ENCODE data around the gene ECI2. TPM values are rescaled to one million over a fixed set of nuclear protein-coding genes. Genes with fewer than 3 reads are reported as not detected.

The ECI2 gene
- total RNA-seq, 1 experiment from 2014 or later: 61.4 TPM

DNA sequence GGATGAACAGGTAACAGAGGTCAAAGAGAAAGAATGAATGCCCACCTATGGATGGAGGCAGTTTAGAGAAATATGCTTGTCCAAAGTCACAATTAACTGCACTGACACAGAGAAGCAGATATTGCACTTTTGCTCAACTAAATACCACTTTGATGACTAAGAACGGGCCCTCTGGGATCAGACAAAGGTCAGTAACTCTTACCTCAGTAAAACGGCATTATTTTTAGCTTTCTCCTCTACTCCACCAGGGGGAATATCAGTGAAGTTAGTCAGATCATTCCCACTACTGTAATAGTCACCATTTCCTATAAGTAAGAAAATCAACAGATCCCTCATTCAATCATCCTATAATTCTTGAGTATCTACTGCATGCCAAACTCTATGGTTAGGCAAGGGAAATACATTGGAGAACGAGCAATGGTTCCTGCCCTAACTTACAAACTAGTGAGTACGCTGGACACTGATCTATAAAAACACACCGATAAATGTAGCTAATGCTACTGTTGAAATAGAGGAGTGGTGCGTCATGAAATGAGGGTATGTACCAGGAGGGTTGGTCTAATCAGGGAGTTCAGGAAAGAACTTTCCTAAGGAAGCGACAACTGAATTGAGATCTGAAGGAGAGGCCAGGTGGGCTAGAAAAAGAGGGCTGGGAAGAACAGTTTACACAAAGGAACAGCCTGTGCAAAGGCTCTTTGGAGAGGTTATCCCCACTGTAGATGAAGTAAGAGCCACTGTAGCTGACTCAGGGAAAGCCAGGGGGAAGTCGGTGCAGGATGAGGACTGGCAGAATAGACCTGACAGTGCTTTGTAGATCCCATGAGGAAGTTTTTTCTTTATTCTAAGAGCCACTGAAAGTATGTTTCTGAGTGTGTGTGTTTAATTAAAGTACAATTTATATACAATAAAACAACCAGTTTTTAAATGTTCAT, 9.2 kb downstream of the ECI2 start (continued):
- TF ChIP-seq, protein P1, sequence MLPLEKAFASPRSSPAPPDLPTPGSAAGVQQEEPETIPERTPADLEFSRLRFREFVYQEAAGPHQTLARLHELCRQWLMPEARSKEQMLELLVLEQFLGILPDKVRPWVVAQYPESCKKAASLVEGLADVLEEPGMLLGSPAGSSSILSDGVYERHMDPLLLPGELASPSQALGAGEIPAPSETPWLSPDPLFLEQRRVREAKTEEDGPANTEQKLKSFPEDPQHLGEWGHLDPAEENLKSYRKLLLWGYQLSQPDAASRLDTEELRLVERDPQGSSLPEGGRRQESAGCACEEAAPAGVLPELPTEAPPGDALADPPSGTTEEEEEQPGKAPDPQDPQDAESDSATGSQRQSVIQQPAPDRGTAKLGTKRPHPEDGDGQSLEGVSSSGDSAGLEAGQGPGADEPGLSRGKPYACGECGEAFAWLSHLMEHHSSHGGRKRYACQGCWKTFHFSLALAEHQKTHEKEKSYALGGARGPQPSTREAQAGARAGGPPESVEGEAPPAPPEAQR (CRISPR knock-in tag; IDR thresholded peaks at IDR 0.05): no peak
- no peak for TF ChIP-seq ZNF232 (CRISPR knock-in tag; IDR thresholded peaks at IDR 0.05)
- no peak for TF ChIP-seq NFATC4 (CRISPR knock-in tag; IDR thresholded peaks at IDR 0.05)
- no peak for TF ChIP-seq ZNF416 (CRISPR knock-in tag; IDR thresholded peaks at IDR 0.05)

DNA sequence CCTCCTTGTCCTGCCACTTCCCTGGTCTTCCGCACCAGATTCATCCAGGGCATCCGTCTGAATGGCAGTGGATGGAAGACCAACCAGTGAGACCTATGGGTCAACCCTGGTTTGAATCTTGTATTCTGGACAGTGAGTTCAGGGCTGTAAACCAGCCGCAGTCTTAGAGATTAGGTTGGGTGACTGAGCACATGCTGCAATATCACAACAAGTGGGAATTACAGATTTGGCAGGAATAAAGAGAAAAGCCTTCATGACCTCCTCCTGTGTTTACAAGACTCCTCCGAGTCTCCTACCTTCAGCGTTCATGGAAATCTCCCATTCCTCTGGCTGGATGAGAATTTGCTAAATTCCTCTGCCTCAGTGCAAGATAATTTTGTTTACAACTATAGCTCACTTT, 9.9 kb downstream of the ECI2 start:
- ChIA-PET POLR2A (no interaction called here), CTCF (interaction anchor here (1.2 to 1.3 kb wide), 2 partner anchors 11 to 27 kb away, joined by 3 to 6 read pairs; no protein-coding TSS in a partner anchor)
- TF ChIP-seq ETV6 (CRISPR knock-in tag; IDR thresholded peaks at IDR 0.05) (no peak), JAZF1 (CRISPR knock-in tag; IDR thresholded peaks at IDR 0.05) (no peak), GTF2I (CRISPR knock-in tag; conservative IDR thresholded peaks at IDR 0.05) (no peak), RORB (CRISPR knock-in tag; IDR thresholded peaks at IDR 0.05) (no peak), IRF2 (CRISPR knock-in tag; IDR thresholded peaks at IDR 0.05; ENCODE audit: borderline replicate concordance, low read depth) (no peak), SMAD4 (CRISPR knock-in tag; IDR thresholded peaks at IDR 0.05) (no peak), ZNF263 (CRISPR knock-in tag; IDR thresholded peaks at IDR 0.05; ENCODE audit: low read depth) (no peak), ELF4 (CRISPR knock-in tag; IDR thresholded peaks at IDR 0.05; ENCODE audit: low read depth) (no peak), FOXK1 (CRISPR knock-in tag; IDR thresholded peaks at IDR 0.05) (no peak), NR3C1 (CRISPR knock-in tag; conservative IDR thresholded peaks at IDR 0.05; ENCODE audit: low read depth) (no peak), TP53 (CRISPR knock-in tag; IDR thresholded peaks at IDR 0.05) (no peak)
- TF ChIP-seq, protein P2, sequence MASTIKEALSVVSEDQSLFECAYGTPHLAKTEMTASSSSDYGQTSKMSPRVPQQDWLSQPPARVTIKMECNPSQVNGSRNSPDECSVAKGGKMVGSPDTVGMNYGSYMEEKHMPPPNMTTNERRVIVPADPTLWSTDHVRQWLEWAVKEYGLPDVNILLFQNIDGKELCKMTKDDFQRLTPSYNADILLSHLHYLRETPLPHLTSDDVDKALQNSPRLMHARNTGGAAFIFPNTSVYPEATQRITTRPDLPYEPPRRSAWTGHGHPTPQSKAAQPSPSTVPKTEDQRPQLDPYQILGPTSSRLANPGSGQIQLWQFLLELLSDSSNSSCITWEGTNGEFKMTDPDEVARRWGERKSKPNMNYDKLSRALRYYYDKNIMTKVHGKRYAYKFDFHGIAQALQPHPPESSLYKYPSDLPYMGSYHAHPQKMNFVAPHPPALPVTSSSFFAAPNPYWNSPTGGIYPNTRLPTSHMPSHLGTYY (CRISPR knock-in tag; IDR thresholded peaks at IDR 0.05): no peak
- TF ChIP-seq, protein P3, sequence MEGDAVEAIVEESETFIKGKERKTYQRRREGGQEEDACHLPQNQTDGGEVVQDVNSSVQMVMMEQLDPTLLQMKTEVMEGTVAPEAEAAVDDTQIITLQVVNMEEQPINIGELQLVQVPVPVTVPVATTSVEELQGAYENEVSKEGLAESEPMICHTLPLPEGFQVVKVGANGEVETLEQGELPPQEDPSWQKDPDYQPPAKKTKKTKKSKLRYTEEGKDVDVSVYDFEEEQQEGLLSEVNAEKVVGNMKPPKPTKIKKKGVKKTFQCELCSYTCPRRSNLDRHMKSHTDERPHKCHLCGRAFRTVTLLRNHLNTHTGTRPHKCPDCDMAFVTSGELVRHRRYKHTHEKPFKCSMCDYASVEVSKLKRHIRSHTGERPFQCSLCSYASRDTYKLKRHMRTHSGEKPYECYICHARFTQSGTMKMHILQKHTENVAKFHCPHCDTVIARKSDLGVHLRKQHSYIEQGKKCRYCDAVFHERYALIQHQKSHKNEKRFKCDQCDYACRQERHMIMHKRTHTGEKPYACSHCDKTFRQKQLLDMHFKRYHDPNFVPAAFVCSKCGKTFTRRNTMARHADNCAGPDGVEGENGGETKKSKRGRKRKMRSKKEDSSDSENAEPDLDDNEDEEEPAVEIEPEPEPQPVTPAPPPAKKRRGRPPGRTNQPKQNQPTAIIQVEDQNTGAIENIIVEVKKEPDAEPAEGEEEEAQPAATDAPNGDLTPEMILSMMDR (IDR thresholded peaks at IDR 0.05): no peak
- H3K4me1 Mint-ChIP-seq: no peaks in the 10 kb centered on the region
- no peak for ATAC-seq
- peaks cover 72% of the 10 kb centered on the region for H3K36me3 Mint-ChIP-seq
- H3K27ac Mint-ChIP-seq: peak overlapping the region; percentile 15; the same call in 1 of the 2 replicates
- no peak overlapping the region for H3K4me3 Mint-ChIP-seq
- no peaks in the 10 kb centered on the region for H3K27me3 Mint-ChIP-seq (ENCODE audit: low read depth)
- peaks cover 12% of the 10 kb centered on the region for H3K9me3 Mint-ChIP-seq
- no peak for DNase-seq (ENCODE audit: low spot score)

DNA sequence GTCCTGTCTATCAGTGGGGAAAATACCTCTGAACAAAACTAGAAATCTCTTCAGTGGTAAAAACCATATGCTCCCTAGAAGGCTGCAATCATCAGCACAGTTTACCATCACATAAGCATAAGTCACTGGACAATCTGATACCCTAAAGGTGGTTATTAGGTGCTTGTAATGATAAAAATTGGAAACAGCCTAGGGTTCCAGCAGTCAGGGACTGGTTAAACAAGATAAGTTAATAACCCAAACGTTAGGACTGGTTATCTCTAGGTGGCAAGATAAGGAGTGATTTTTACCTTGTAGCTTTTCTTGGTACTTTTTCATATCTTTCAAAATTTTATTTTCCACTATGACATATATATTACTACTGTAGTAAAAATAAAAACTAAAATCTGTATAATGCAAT, 11.0 kb downstream of the ECI2 start:
- Mint-ChIP-seq H3K9me3 (peaks cover 6% of the 10 kb centered on the region), H3K36me3 (peaks cover 68% of the 10 kb centered on the region), H3K27ac (no peak overlapping the region), H3K4me1 (no peaks in the 10 kb centered on the region), H3K27me3 (ENCODE audit: low read depth) (no peaks in the 10 kb centered on the region), H3K4me3 (no peak overlapping the region)
- ChIA-PET POLR2A (no interaction called here), CTCF (no interaction called here)
- TF ChIP-seq GABPB1 (CRISPR knock-in tag; IDR thresholded peaks at IDR 0.05) (no peak), NR2C2 (CRISPR knock-in tag; IDR thresholded peaks at IDR 0.05) (no peak), CREB1 (CRISPR knock-in tag; IDR thresholded peaks at IDR 0.05) (no peak)
- TF ChIP-seq, protein P4, sequence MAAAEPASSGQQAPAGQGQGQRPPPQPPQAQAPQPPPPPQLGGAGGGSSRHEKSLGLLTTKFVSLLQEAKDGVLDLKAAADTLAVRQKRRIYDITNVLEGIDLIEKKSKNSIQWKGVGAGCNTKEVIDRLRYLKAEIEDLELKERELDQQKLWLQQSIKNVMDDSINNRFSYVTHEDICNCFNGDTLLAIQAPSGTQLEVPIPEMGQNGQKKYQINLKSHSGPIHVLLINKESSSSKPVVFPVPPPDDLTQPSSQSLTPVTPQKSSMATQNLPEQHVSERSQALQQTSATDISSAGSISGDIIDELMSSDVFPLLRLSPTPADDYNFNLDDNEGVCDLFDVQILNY (CRISPR knock-in tag; IDR thresholded peaks at IDR 0.05): no peak
- TF ChIP-seq, protein P5, sequence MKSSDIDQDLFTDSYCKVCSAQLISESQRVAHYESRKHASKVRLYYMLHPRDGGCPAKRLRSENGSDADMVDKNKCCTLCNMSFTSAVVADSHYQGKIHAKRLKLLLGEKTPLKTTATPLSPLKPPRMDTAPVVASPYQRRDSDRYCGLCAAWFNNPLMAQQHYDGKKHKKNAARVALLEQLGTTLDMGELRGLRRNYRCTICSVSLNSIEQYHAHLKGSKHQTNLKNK (CRISPR knock-in tag; IDR thresholded peaks at IDR 0.05): no peak
- ATAC-seq (no peak), DNase-seq (ENCODE audit: low spot score) (no peak)
